Loucy (cell line): ENCODE data around the gene OR5H1.

Source experiments
- H2AFZ ChIP-seq: fragments of 200-600 bp; sonication (generic); 2 replicates; pipeline ENCODE4 v1.6.0; 2016; ENCODE audit warnings: antibody characterized with exemption, mild to moderate bottlenecking, low read length, moderate library complexity
- H3F3A ChIP-seq: fragments of 200-600 bp; 2 replicates; pipeline ENCODE4 v1.6.0; 2016; ENCODE audit warnings: antibody characterized with exemption, low read depth, mild to moderate bottlenecking
- H3K27me3 ChIP-seq: fragments of 200-600 bp; sonication (generic); 2 replicates; pipeline ENCODE4 v1.6.1; 2014; ENCODE audit warnings: low read length, mild to moderate bottlenecking; ENCODE audit not compliant: insufficient read depth, poor library complexity, severe bottlenecking
- H3K36me3 ChIP-seq: fragments of 200-600 bp; sonication (generic); 2 replicates; pipeline ENCODE4 v1.6.1; 2016; ENCODE audit warnings: low read length; ENCODE audit not compliant: insufficient read depth
- H3K4me1 ChIP-seq: fragments of 200-600 bp; sonication (generic); 2 replicates; pipeline ENCODE4 v1.5.1; 2014; ENCODE audit warnings: low read length, mild to moderate bottlenecking; ENCODE audit not compliant: insufficient read depth, poor library complexity, severe bottlenecking
- H3K4me2 ChIP-seq: fragments of 200-600 bp; sonication (generic); 2 replicates; pipeline ENCODE4 v1.6.0; 2014; ENCODE audit warnings: antibody characterized with exemption, low read length, low read depth, mild to moderate bottlenecking; ENCODE audit not compliant: poor library complexity, severe bottlenecking
- H3K4me3 ChIP-seq: fragments of 200-600 bp; sonication (generic); 2 replicates; pipeline ENCODE4 v1.5.1; 2014; ENCODE audit warnings: low read length, mild to moderate bottlenecking, mixed read lengths; ENCODE audit not compliant: poor library complexity, severe bottlenecking
- H3K79me2 ChIP-seq: fragments of 200-600 bp; sonication (generic); 2 replicates; pipeline ENCODE4 v1.6.1; 2014; ENCODE audit warnings: low read length; ENCODE audit not compliant: insufficient read depth
- H3K9ac ChIP-seq: fragments of 200-600 bp; sonication (generic); 2 replicates; pipeline ENCODE4 v1.6.0; 2014; ENCODE audit warnings: mild to moderate bottlenecking, low read depth, low read length, moderate library complexity; ENCODE audit not compliant: poor library complexity, severe bottlenecking
- H3K9me2 ChIP-seq: fragments of 200-600 bp; sonication (generic); replicated peaks from 2 replicates; pipeline ENCODE4 v1.6.1; 2016; ENCODE audit warnings: low read depth, low read length, mixed read lengths
- H3K9me3 ChIP-seq: fragments of 200-600 bp; sonication (generic); 2 replicates; pipeline ENCODE4 v1.6.1; 2014; ENCODE audit warnings: mild to moderate bottlenecking, antibody characterized with exemption, low read length, low read depth; ENCODE audit not compliant: insufficient read depth
- H4K20me1 ChIP-seq: fragments of 200-600 bp; sonication (generic); 2 replicates; pipeline ENCODE4 v1.6.0; 2014; ENCODE audit warnings: antibody characterized with exemption, low read length, mild to moderate bottlenecking; ENCODE audit not compliant: insufficient read depth, poor library complexity, severe bottlenecking
- EZH2phosphoT487 ChIP-seq: fragments of 200-600 bp; IDR thresholded peaks from 2 replicates; pipeline ENCODE4 v1.6.1; 2018; ENCODE audit warnings: antibody characterized with exemption, mild to moderate bottlenecking, moderate library complexity, borderline replicate concordance
- TF ChIP-seq, protein P1 (sequence below): fragments of 200-600 bp; sonication (generic); conservative IDR thresholded peaks from 2 replicates; pipeline ENCODE4 v1.5.1; 2014; ENCODE audit warnings: mild to moderate bottlenecking, antibody characterized with exemption, low read length

Gene OR5H1

DNA sequence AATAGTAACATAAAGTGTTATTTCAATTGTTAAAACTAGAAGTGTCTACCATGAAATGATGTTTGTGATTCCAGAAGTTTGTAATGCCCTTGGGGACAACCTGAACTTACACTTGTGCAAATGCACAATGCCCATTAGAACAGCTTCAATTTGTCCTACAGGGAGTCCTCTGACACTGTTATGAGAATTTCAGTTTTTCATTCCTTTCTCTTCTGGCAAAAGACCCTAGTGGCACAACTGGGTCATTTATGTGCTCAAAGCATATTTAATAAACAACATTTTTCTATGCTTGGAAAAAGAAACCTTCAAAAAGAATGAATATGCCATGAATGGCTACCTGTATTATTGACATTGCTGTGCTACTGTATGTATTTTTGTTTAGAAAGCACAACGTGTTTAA, at the start of gene OR5H1:
Gene OR5H1, plus strand, starts transcription at position 301 of the 400 bp plus-strand sequence. CDS start 1,977 bp downstream, outside the sequence.
- no peaks in the 10 kb centered on the region for H3K79me2 ChIP-seq
- H3F3A ChIP-seq: no peaks in the 10 kb centered on the region
- H3K4me3 ChIP-seq: no peak within 1 kb of the TSS
- H4K20me1 ChIP-seq: no peaks in the 10 kb centered on the region
- no peak within 1 kb of the TSS for H2AFZ ChIP-seq
- no peaks in the 10 kb centered on the region for H3K36me3 ChIP-seq
- no peaks in the 10 kb centered on the region for H3K9me3 ChIP-seq
- H3K4me1 ChIP-seq: no peaks in the 10 kb centered on the region
- no peak within 1 kb of the TSS for H3K4me2 ChIP-seq
- H3K9me2 ChIP-seq: no peaks in the 10 kb centered on the region
- no peaks in the 10 kb centered on the region for H3K27me3 ChIP-seq
- TF ChIP-seq, protein P1, sequence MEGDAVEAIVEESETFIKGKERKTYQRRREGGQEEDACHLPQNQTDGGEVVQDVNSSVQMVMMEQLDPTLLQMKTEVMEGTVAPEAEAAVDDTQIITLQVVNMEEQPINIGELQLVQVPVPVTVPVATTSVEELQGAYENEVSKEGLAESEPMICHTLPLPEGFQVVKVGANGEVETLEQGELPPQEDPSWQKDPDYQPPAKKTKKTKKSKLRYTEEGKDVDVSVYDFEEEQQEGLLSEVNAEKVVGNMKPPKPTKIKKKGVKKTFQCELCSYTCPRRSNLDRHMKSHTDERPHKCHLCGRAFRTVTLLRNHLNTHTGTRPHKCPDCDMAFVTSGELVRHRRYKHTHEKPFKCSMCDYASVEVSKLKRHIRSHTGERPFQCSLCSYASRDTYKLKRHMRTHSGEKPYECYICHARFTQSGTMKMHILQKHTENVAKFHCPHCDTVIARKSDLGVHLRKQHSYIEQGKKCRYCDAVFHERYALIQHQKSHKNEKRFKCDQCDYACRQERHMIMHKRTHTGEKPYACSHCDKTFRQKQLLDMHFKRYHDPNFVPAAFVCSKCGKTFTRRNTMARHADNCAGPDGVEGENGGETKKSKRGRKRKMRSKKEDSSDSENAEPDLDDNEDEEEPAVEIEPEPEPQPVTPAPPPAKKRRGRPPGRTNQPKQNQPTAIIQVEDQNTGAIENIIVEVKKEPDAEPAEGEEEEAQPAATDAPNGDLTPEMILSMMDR: no peak
- no peak for TF ChIP-seq EZH2phosphoT487
- no peak within 1 kb of the TSS for H3K9ac ChIP-seq

GRCh38 chr3:98086873-98087272, 43.6 kb upstream of the OR5H1 start, which contains the start of gene OR5AC2:
Gene OR5AC2, plus strand, starts transcription at chr3:98087173. Its CDS starts 0 bp downstream, at chr3:98087173.
- H3K79me2 ChIP-seq: no peaks in the 10 kb centered on the region
- no peaks in the 10 kb centered on the region for H3K4me1 ChIP-seq
- no peak for TF ChIP-seq EZH2phosphoT487
- TF ChIP-seq, protein P1: no peak
- no peaks in the 10 kb centered on the region for H3K9me2 ChIP-seq
- no peak within 1 kb of the TSS for H2AFZ ChIP-seq
- no peak within 1 kb of the TSS for H3K4me3 ChIP-seq
- no peaks in the 10 kb centered on the region for H4K20me1 ChIP-seq
- H3K36me3 ChIP-seq: no peaks in the 10 kb centered on the region
- H3K4me2 ChIP-seq: no peak within 1 kb of the TSS
- H3F3A ChIP-seq: no peaks in the 10 kb centered on the region
- H3K27me3 ChIP-seq: no peaks in the 10 kb centered on the region
- no peaks in the 10 kb centered on the region for H3K9me3 ChIP-seq
- no peak within 1 kb of the TSS for H3K9ac ChIP-seq

DNA sequence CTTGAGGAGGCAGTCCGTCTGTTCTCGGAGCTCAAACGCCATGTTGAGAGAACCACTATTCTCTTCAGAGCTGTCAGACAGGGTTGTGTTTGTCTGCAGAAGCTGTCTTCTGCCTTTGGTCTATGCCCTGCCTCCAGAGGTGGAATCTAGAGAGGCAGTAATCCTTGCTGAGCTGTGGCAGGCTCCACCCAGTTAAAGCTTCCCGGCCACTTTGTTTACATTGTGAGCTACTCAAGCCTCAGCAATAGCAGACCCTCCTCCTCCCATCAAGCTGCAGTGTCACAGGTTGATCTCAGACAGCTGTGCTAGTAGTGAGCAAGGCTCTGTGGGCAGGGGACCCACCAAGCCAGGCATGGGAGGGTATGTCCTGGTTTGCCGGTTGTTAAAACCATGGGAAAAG, 34.6 kb upstream of the OR5H1 start:
- H3K9me3 ChIP-seq: no peaks in the 10 kb centered on the region
- H3K79me2 ChIP-seq: no peaks in the 10 kb centered on the region
- H3K36me3 ChIP-seq: no peaks in the 10 kb centered on the region
- H2AFZ ChIP-seq: no peak overlapping the region
- no peak overlapping the region for H3K4me3 ChIP-seq
- H3F3A ChIP-seq: no peaks in the 10 kb centered on the region
- H3K9me2 ChIP-seq: no peaks in the 10 kb centered on the region
- H3K9ac ChIP-seq: no peak overlapping the region
- no peaks in the 10 kb centered on the region for H3K27me3 ChIP-seq
- no peak for TF ChIP-seq EZH2phosphoT487
- TF ChIP-seq, protein P1: no peak
- H4K20me1 ChIP-seq: no peaks in the 10 kb centered on the region
- no peaks in the 10 kb centered on the region for H3K4me1 ChIP-seq
- no peak overlapping the region for H3K4me2 ChIP-seq
